Mesodermal cell (in vitro differentiated cells): ENCODE results near the gene CIAPIN1.
"Not testable (repeated sequence)": the region's sequence is repeated elsewhere in the genome, so short reads cannot be mapped to it uniquely, and the experiment has no call there.

ENCODE experiments used
- H3K27ac ChIP-seq: 2 replicates; pipeline ENCODE4 v1.7.0; 2013; ENCODE audit warnings: mild to moderate bottlenecking, low read depth, low read length, moderate library complexity; ENCODE audit not compliant: severe bottlenecking
- H3K36me3 ChIP-seq: 2 replicates; pipeline ENCODE4 v1.7.1; 2013; ENCODE audit warnings: mild to moderate bottlenecking, low read length, moderate library complexity; ENCODE audit not compliant: control insufficient read depth, insufficient read depth
- H3K4me1 ChIP-seq: one replicate; pipeline ENCODE4 v1.7.1; 2013; ENCODE audit warnings: mild to moderate bottlenecking, low read length; ENCODE audit not compliant: insufficient read depth, control insufficient read depth, poor library complexity, severe bottlenecking
- H3K4me3 ChIP-seq: 2 replicates; pipeline ENCODE4 v1.7.0; 2013; ENCODE audit warnings: low read length, control low read depth, mild to moderate bottlenecking; ENCODE audit not compliant: insufficient read depth, poor library complexity, severe bottlenecking; ENCODE audit errors: extremely low read depth
- H3K9me3 ChIP-seq: 2 replicates; pipeline ENCODE4 v1.7.1; 2013; ENCODE audit warnings: mild to moderate bottlenecking, low read length, moderate library complexity; ENCODE audit not compliant: control insufficient read depth
- WGBS, 2 experiments: methylation state at CpG; one replicate each; pipeline ENCODE4 v1.1.5; 2013; ENCODE audit warnings: missing lambda C conversion rate in 2 of 2; ENCODE audit not compliant: insufficient coverage in 2 of 2; 5-methylcytosine and 5-hydroxymethylcytosine counted together

The CIAPIN1 gene

GRCh38 chr16:57468346-57468745 is 21.2 kb upstream of the CIAPIN1 start:
- H3K4me1 ChIP-seq: peaks cover 16% of the 10 kb centered on the region
- H3K27ac ChIP-seq: no peak overlapping the region
- H3K4me3 ChIP-seq: no peak overlapping the region
- 83 to 100% methylated on average over 1 to 2 of the region's 2 CpGs for WGBS, 2 experiments
- peaks cover 95% of the 10 kb centered on the region for H3K36me3 ChIP-seq
- H3K9me3 ChIP-seq: no peaks in the 10 kb centered on the region

- Histone ChIP-seq H3K27ac (no peak overlapping the region), H3K36me3 (peaks cover 73% of the 10 kb centered on the region), H3K4me3 (no peak overlapping the region), H3K9me3 (no peaks in the 10 kb centered on the region), H3K4me1 (peaks cover 14% of the 10 kb centered on the region)
- WGBS, 2 experiments: no CpG with 5 or more reads among the region's 2 CpGs
These were observed 17.3 kb upstream of the CIAPIN1 start for GRCh38 chr16:57464523-57464922.

- Histone ChIP-seq H3K36me3 (peaks cover 72% of the 10 kb centered on the region), H3K27ac (peak overlapping the region; percentile 23), H3K4me1 (peaks cover 14% of the 10 kb centered on the region), H3K4me3 (peak overlapping the region; percentile 78), H3K9me3 (no peaks in the 10 kb centered on the region)
- 2% methylated on average over 12 to 15 of the region's 16 CpGs for WGBS, 2 experiments
These were observed 15.8 kb upstream of the CIAPIN1 start for GRCh38 chr16:57462978-57463362.

- H3K27ac ChIP-seq: peak within 1 kb of the TSS; percentile 23
These were observed 15.2 kb upstream of the CIAPIN1 start, which contains the start of gene POLR2C for GRCh38 chr16:57462209-57462977. TSS of gene POLR2C (plus strand) at chr16:57462679. CDS start at chr16:57462725, 46 bp downstream.

GRCh38 chr16:57452021-57452420 is 4.8 kb upstream of the CIAPIN1 start:
- H3K27ac ChIP-seq: no peak overlapping the region
- 93% methylated on average over 10 of the region's 10 CpGs for WGBS, 2 experiments
- H3K9me3 ChIP-seq: no peaks in the 10 kb centered on the region
- peaks cover 58% of the 10 kb centered on the region for H3K36me3 ChIP-seq
- no peak overlapping the region for H3K4me3 ChIP-seq
- no peaks in the 10 kb centered on the region for H3K4me1 ChIP-seq

More at GRCh38 chr16:57462209-57462977, 15.2 kb upstream of the CIAPIN1 start, which contains the start of gene POLR2C:
- WGBS, 2 experiments: 5 to 6% methylated on average over 22 to 31 of the region's 47 CpGs
- Histone ChIP-seq H3K9me3 (no peaks in the 10 kb centered on the region), H3K4me3 (peak within 1 kb of the TSS; percentile 78), H3K4me1 (peaks cover 14% of the 10 kb centered on the region), H3K36me3 (peaks cover 73% of the 10 kb centered on the region)

GRCh38 chr16:57446531-57447185 is 527 bp downstream of the CIAPIN1 start:
- Histone ChIP-seq H3K36me3 (peaks cover 48% of the 10 kb centered on the region), H3K4me1 (no peaks in the 10 kb centered on the region), H3K4me3 (peak overlapping the region; percentile 90), H3K9me3 (no peaks in the 10 kb centered on the region), H3K27ac (peak overlapping the region; percentile 49)
- 4 to 10% methylated on average over 24 of the region's 28 CpGs for WGBS, 2 experiments

GRCh38 chr16:57445510-57445909 is 1.7 kb downstream of the CIAPIN1 start:
- Histone ChIP-seq H3K9me3 (peaks cover 10% of the 10 kb centered on the region), H3K36me3 (peaks cover 52% of the 10 kb centered on the region)
- WGBS, 2 experiments: no CpG with 5 or more reads among the region's 2 CpGs

GRCh38 chr16:57444711-57445110 is 2.5 kb downstream of the CIAPIN1 start:
- H3K9me3 ChIP-seq: peaks cover 12% of the 10 kb centered on the region
- H3K4me3 ChIP-seq: no peak overlapping the region
- no peak overlapping the region for H3K27ac ChIP-seq
- 91 to 97% methylated on average over 2 to 3 of the region's 3 CpGs for WGBS, 2 experiments
- H3K4me1 ChIP-seq: no peaks in the 10 kb centered on the region
- H3K36me3 ChIP-seq: peaks cover 57% of the 10 kb centered on the region

More at GRCh38 chr16:57445510-57445909, 1.7 kb downstream of the CIAPIN1 start:
- no peak overlapping the region for H3K4me3 ChIP-seq
- no peak overlapping the region for H3K27ac ChIP-seq
- H3K4me1 ChIP-seq: no peaks in the 10 kb centered on the region

- not testable (repeated sequence) for H3K4me1 ChIP-seq, H3K4me3 ChIP-seq, H3K27ac ChIP-seq
- 97 to 100% methylated on average over 1 to 6 of the region's 8 CpGs for WGBS, 2 experiments
- Histone ChIP-seq H3K9me3 (peaks cover 12% of the 10 kb centered on the region), H3K36me3 (peaks cover 94% of the 10 kb centered on the region)
These were observed 6.6 kb downstream of the CIAPIN1 start for GRCh38 chr16:57440551-57440950.

- peaks cover 12% of the 10 kb centered on the region for H3K9me3 ChIP-seq
- H3K36me3 ChIP-seq: peaks cover 97% of the 10 kb centered on the region
- not testable (repeated sequence) for H3K27ac ChIP-seq, H3K4me3 ChIP-seq, H3K4me1 ChIP-seq
- WGBS, 2 experiments: 96 to 98% methylated on average over 7 of the region's 8 CpGs
These were observed 7.2 kb downstream of the CIAPIN1 start for GRCh38 chr16:57439947-57440346.

- peaks cover 97% of the 10 kb centered on the region for H3K36me3 ChIP-seq
- no CpG with 5 or more reads among the region's 1 CpG for WGBS, 2 experiments
These were observed 11.3 kb downstream of the CIAPIN1 start for GRCh38 chr16:57435838-57436237.

More at GRCh38 chr16:57435838-57436237, 11.3 kb downstream of the CIAPIN1 start:
- Histone ChIP-seq H3K4me1 (no peaks in the 10 kb centered on the region), H3K4me3 (no peak overlapping the region), H3K27ac (no peak overlapping the region), H3K9me3 (peaks cover 6% of the 10 kb centered on the region)
